ENCODE data around the gene SNX30. TPM values are rescaled to one million over a fixed set of nuclear protein-coding genes. Genes with fewer than 3 reads are reported as not detected.

SNX30 gene
- total RNA-seq, 1 experiment from 2014 or later, result 6.9 TPM

DNA sequence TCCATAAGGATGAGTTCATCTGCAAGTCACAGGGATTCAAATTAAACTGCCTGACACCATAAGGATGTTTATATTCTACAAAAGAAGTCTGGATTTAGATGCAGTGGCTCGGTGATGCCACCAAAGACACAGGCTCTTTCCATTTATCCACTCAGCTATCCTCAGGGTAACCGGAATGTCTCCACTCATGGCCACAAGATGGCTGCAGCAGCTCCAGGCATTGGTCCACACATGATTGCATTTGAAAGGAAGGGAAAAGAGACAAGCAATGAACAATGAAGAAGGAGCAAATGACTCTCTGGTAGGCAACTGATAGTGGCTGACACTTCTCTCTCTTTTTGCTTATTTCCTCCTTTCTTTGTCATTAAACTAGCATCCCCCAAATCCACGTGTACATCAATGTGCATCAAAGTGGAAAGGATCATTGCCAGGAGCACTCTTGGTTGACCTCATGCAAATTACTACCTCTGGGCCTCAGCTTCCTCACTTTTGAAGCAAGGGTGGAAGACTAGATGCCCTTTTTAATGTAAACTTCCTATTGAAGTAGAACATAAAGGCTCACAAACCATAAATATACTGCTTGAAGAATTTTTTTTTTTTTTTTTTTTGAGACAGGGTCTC is 7.2 kb upstream of the SNX30 start:
- TF ChIP-seq, protein P1, sequence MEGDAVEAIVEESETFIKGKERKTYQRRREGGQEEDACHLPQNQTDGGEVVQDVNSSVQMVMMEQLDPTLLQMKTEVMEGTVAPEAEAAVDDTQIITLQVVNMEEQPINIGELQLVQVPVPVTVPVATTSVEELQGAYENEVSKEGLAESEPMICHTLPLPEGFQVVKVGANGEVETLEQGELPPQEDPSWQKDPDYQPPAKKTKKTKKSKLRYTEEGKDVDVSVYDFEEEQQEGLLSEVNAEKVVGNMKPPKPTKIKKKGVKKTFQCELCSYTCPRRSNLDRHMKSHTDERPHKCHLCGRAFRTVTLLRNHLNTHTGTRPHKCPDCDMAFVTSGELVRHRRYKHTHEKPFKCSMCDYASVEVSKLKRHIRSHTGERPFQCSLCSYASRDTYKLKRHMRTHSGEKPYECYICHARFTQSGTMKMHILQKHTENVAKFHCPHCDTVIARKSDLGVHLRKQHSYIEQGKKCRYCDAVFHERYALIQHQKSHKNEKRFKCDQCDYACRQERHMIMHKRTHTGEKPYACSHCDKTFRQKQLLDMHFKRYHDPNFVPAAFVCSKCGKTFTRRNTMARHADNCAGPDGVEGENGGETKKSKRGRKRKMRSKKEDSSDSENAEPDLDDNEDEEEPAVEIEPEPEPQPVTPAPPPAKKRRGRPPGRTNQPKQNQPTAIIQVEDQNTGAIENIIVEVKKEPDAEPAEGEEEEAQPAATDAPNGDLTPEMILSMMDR (IDR thresholded peaks at IDR 0.05), result no peak; the same call in 1 of the 2 replicates
- TF ChIP-seq TCF7L2 (IDR thresholded peaks at IDR 0.05; ENCODE audit: low read depth, low read length) (no peak), SIN3A (IDR thresholded peaks at IDR 0.05; ENCODE audit: borderline replicate concordance, insufficient read depth, low read depth, low read length) (no peak), POLR2AphosphoS5 (IDR thresholded peaks at IDR 0.05; ENCODE audit: low read depth, low read length) (no peak)
- TF ChIP-seq, protein P2, sequence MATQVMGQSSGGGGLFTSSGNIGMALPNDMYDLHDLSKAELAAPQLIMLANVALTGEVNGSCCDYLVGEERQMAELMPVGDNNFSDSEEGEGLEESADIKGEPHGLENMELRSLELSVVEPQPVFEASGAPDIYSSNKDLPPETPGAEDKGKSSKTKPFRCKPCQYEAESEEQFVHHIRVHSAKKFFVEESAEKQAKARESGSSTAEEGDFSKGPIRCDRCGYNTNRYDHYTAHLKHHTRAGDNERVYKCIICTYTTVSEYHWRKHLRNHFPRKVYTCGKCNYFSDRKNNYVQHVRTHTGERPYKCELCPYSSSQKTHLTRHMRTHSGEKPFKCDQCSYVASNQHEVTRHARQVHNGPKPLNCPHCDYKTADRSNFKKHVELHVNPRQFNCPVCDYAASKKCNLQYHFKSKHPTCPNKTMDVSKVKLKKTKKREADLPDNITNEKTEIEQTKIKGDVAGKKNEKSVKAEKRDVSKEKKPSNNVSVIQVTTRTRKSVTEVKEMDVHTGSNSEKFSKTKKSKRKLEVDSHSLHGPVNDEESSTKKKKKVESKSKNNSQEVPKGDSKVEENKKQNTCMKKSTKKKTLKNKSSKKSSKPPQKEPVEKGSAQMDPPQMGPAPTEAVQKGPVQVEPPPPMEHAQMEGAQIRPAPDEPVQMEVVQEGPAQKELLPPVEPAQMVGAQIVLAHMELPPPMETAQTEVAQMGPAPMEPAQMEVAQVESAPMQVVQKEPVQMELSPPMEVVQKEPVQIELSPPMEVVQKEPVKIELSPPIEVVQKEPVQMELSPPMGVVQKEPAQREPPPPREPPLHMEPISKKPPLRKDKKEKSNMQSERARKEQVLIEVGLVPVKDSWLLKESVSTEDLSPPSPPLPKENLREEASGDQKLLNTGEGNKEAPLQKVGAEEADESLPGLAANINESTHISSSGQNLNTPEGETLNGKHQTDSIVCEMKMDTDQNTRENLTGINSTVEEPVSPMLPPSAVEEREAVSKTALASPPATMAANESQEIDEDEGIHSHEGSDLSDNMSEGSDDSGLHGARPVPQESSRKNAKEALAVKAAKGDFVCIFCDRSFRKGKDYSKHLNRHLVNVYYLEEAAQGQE (IDR thresholded peaks at IDR 0.05; ENCODE audit: insufficient read depth in 1 of 2, low read depth in 2 of 2, low read length in 1 of 2), result no peak
- no peak overlapping the region for H3K27ac ChIP-seq (ENCODE audit: low read length)
- H3K4me3 ChIP-seq (ENCODE audit: low read depth in 2 of 2, low read length in 2 of 2), result no peak overlapping the region
- DNase-seq (ENCODE audit: low read depth, low spot score), result no peak
- ATAC-seq, result no peak
- in situ Hi-C loops (cut with HindIII; ENCODE audit: low pct_unique_long_range_greater_than_20kb, low sequenced_read_pairs) (no loop called here), intact Hi-C loops (cut with micrococcal nuclease; ENCODE audit: unreplicated experiment) (no loop called here)
- POLR2A ChIA-PET, result no interaction called here
- CTCF ChIA-PET, result interaction anchor here (0.6 kb wide), 1 partner anchor 160 kb away, joined by 5 read pairs; no protein-coding TSS in a partner anchor
- no peaks in the 10 kb centered on the region for H3K4me1 ChIP-seq (ENCODE audit: control insufficient read depth, insufficient read depth, low read length)
- no peaks in the 10 kb centered on the region for H3K27me3 ChIP-seq (ENCODE audit: control insufficient read depth, insufficient read depth, low read length)
- BruUV-seq (replicated peaks), result no TSS peak
- H3K36me3 ChIP-seq (ENCODE audit: control insufficient read depth, insufficient read depth, low read length), result no peaks in the 10 kb centered on the region
- no peaks in the 10 kb centered on the region for H3K9me3 ChIP-seq (ENCODE audit: control insufficient read depth, insufficient read depth, low read depth, low read length)

DNA sequence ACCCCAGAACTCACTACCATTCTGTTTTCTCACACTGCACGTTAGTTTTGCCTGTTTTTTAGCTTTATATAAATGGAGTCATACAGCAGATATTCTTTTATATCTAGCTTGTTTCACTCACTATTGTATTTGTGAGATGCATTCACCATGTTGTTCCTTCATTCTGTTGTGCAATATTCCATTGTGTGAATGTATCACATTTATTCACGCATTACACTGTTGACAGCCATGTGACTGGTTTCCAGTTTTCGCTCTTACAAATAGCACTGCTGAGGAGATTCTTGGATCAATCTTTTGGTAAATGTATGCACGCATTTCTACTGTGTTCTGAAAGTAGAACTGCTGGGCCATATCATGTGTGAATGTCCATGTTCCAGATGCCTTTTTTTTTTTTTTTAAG is 6.4 kb upstream of the SNX30 start:
- in situ Hi-C loops (cut with HindIII; ENCODE audit: low pct_unique_long_range_greater_than_20kb, low sequenced_read_pairs), result no loop called here

More for the DNA sequence above, 6.4 kb upstream of the SNX30 start:
- CTCF ChIA-PET, result interaction anchor here (0.5 kb wide), 1 partner anchor 29 kb away, joined by 3 read pairs; no protein-coding TSS in a partner anchor
- no peak for ATAC-seq
- intact Hi-C loops (cut with micrococcal nuclease; ENCODE audit: unreplicated experiment), result no loop called here
- TF ChIP-seq, protein P2 (IDR thresholded peaks at IDR 0.05; ENCODE audit: insufficient read depth in 1 of 2, low read depth in 2 of 2, low read length in 1 of 2), result no peak
- TF ChIP-seq SIN3A (IDR thresholded peaks at IDR 0.05; ENCODE audit: borderline replicate concordance, insufficient read depth, low read depth, low read length), result no peak
- TF ChIP-seq POLR2AphosphoS5 (IDR thresholded peaks at IDR 0.05; ENCODE audit: low read depth, low read length), result no peak
- TF ChIP-seq, protein P1 (IDR thresholded peaks at IDR 0.05), result no peak
- TF ChIP-seq TCF7L2 (IDR thresholded peaks at IDR 0.05; ENCODE audit: low read depth, low read length), result no peak
- POLR2A ChIA-PET, result no interaction called here
- no TSS peak for BruUV-seq (replicated peaks)
- no peaks in the 10 kb centered on the region for H3K9me3 ChIP-seq (ENCODE audit: control insufficient read depth, insufficient read depth, low read depth, low read length)
- H3K27ac ChIP-seq (ENCODE audit: low read length), result no peak overlapping the region
- no peaks in the 10 kb centered on the region for H3K4me1 ChIP-seq (ENCODE audit: control insufficient read depth, insufficient read depth, low read length)
- no peak for DNase-seq (ENCODE audit: low read depth, low spot score)
- H3K4me3 ChIP-seq (ENCODE audit: low read depth in 2 of 2, low read length in 2 of 2), result no peak overlapping the region
- no peaks in the 10 kb centered on the region for H3K27me3 ChIP-seq (ENCODE audit: control insufficient read depth, insufficient read depth, low read length)
- H3K36me3 ChIP-seq (ENCODE audit: control insufficient read depth, insufficient read depth, low read length), result no peaks in the 10 kb centered on the region

Measured in Panc1 (cell line).